ENCODE results near the gene NSG2.
"Not testable (repeated sequence)": the region's sequence is repeated elsewhere in the genome, so short reads cannot be mapped to it uniquely, and the experiment has no call there.

DNA sequence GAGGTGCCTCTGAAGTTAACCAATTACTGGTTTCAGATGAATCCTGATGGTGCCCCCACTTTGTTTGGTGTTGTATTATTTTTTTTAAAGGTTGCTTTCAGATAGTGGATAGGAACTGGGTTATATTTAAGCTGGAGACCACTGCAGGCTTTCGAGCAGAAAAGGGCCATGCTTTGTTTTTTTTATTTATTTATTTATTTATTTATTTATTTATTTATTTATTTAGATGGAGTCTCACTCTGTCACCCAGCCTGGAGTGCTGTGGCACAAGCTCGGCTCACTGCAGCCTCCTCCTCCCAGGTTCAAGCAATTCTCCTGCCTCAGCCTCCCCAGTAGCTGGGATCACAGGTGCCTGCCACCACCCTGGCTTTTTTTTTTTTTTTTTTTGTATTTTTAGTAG is 57.1 kb downstream of the NSG2 start:
- TF ChIP-seq, protein P1, sequence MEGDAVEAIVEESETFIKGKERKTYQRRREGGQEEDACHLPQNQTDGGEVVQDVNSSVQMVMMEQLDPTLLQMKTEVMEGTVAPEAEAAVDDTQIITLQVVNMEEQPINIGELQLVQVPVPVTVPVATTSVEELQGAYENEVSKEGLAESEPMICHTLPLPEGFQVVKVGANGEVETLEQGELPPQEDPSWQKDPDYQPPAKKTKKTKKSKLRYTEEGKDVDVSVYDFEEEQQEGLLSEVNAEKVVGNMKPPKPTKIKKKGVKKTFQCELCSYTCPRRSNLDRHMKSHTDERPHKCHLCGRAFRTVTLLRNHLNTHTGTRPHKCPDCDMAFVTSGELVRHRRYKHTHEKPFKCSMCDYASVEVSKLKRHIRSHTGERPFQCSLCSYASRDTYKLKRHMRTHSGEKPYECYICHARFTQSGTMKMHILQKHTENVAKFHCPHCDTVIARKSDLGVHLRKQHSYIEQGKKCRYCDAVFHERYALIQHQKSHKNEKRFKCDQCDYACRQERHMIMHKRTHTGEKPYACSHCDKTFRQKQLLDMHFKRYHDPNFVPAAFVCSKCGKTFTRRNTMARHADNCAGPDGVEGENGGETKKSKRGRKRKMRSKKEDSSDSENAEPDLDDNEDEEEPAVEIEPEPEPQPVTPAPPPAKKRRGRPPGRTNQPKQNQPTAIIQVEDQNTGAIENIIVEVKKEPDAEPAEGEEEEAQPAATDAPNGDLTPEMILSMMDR (IDR thresholded peaks at IDR 0.05), result not testable (repeated sequence)
- not testable (repeated sequence) for TF ChIP-seq POLR2A (IDR thresholded peaks at IDR 0.05)
